UCSD-AML1 (cell line): ENCODE results near the gene ZNF101.
A peak's percentile ranks its signal among the peaks of the same experiment; 100 is the strongest.
"Not testable (repeated sequence)": the region's sequence is repeated elsewhere in the genome, so short reads cannot be mapped to it uniquely, and the experiment has no call there.

Experiments
- DNase-seq: peaks from one replicate; lab custom pipeline; 2025; ENCODE audit not compliant: unreplicated experiment; lab: John Stamatoyannopoulos, UW

Gene ZNF101

DNA sequence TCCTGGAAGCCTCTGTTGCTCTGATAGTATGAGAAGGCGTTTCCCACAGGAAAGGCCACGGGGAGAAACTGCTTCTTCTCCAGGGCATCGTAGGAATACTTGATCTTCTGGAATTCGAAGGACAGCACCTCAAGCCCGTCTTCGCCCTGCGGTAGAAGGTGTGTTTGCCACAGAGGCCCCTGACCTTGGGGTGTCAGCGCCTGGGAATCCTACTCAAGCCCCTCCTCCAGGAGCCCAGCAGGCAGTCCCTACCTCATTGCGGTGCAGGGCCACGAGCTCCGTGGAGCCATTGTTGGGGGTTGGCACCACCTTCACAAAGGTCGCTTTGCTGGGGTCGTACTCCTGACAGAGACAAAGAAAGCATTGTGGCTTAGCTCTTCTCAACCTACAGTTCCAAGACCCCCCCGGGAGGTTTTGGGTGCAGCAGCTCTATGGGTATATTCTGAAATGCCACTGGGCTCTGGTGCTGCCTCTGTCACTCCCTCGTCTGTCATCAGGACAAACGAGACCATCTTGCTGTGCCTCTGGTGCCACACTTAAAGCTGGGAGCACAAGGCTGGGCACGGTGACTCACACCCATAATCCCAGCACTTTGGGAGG lies 8.9 kb upstream of the ZNF101 start:
- DNase-seq, result no peak

DNA sequence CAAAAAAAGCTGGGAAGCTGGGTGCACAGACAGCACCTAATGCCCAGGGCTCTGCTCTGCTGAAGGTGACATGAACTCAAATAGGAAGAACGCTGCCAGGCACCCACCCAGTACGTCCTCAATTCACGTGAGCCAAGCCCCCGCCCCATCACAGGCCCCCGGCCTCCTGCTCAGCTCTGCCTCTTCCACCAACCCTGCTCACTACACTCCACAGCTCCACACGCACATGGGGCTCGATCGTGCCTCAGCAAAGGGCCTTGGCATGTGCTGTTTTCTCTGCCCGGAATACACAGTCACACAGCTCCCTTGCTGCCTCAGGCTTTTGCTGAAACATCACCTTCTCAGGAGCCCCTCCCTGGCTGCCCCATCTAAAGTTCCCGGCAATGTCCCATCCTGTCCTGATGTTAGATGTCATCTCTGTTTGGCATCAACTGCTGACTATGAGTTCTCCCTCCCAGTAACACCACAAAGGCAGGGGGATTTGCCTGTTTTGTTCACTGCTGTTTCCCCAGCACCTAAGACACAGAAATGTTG lies 7.4 kb upstream of the ZNF101 start:
- DNase-seq, result no peak

DNA sequence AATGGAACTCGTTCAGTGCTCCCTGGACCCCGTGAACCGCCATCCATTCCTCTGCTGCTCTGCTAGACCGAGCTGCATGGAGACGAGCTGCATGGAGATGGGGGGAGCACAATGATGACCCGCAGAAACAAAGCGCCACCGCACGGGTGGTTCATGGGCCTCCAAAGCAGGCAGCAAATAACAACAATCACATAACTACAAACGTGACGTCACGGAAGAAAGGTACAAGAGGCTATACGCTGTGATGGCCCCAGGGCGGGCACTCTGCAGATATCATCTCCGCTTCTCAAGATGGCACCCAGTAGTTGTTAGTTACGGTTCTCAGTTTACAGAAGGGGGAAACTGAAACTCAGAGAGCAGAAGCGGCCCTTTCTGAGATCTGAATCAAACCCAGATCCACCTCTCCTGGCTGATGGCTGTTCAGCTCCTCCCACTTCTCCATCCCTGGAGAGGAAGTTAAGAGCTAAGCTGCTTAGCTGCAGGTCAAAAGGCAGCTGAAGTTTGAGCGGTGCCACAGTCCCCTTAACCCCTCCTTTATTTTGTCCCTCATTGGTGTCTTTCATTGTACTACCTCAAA lies 6.9 kb upstream of the ZNF101 start:
- DNase-seq, result peak; percentile 13

DNA sequence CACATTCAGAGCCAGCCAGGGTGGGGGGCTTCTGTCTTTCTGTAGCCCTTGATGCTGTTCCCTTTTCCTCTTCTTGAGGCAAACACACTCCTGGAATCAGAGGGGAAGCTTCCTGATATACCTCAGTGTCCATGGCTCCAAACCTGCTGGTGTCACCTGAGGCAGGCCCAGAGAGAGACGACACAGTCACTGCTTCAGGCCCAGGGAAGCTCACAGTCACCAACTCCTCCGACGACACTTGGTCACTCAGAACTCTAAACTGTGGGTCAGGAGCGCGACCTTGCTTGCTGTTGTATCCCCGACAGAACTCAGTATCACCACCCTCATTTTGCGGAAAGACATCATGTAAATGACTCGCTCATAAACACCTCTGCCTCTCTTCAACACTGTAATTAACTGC lies 6.3 kb upstream of the ZNF101 start:
- no peak for DNase-seq

DNA sequence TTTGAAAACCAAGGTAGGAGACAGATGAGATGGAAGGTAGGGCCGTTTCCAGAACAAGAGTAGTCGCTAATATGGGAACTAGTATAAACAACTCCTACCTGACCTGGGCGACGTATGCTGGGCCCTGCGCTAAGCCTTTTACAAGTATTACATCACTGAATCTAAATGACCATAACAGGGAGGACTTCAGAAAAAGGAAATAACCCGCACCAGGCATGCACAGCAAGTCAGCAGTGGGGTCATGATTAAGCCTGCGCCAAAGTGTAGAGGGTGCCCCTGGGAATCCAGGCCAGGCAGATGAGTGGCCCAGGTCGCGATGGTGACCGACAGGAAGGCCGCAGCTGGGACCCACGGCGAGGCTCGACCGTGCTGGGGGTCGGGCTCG lies 5.8 kb upstream of the ZNF101 start:
- DNase-seq, result no peak

DNA sequence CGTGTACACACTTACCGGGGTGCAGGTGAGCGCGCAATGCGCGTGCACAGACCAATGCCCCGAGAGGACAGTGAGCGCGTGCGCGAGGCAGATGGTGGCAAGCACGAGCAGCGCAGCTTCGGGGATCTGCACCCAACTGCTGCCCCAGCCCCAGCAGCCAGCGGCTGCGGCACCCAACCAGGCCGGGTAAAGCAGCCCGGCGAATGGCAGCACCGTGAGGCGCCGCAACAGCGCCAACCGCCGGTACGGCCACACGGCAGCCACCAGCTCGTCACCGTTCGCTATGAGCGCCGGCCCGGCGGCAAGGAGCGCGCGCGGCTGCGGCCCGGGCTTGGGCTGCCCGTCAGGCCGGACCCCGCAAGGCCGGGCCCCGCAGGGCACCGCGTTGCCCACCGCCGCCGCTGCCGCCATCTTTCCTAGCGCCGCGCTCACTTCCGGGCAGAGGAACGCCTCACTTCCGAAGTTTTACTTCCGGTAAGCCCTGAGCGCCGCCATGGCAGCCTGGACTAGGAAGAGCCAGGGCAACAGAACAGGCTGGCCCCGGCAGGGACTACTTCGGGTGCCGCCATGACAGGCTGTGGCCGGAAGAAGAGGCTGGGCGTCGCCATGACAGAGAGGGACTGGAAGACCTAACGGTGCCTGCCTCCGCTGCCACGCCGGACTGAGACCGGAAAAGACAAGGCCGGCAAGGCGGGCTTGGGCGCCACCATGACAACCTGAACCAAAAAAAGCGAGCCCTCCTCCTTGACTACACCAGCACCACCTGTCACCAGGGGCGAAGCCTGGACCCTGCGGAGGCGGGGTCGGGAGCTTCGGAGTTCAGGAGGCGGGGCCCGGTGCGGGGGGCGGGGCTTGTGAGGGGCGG lies 5.2 kb upstream of the ZNF101 start, which contains the start of gene ATP13A1:
Gene ATP13A1 (minus strand): TSS at position 421 of the 865 bp plus-strand sequence. CDS start 10 bp downstream, at position 411.
- peak; percentile 98 for DNase-seq

DNA sequence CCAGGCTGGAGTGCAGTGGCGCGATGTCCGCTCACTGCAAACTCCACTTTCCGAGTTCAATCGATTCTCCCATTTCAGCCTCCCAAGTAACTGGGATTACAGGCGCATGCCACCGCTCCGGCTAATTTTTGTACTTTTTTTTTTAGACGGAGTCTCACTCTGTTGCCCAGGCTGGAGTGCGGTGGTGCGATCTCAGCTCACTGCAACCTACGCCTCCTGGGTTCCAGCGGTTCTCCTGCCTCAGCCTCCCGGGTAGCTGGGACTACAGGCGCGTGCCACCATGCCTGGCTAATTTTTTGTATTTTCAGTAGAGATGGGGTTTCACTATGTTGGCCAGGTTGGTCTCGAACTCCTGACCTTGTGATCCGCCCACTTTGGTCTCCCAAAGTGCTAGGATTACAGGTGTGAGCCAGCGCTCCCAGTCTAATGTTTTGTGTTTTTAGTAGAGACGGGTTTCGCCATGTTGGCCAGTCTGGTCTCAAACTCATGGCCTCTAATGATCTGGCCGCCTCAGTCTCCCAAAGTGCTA lies 3.2 kb upstream of the ZNF101 start:
- not testable (repeated sequence) for DNase-seq

DNA sequence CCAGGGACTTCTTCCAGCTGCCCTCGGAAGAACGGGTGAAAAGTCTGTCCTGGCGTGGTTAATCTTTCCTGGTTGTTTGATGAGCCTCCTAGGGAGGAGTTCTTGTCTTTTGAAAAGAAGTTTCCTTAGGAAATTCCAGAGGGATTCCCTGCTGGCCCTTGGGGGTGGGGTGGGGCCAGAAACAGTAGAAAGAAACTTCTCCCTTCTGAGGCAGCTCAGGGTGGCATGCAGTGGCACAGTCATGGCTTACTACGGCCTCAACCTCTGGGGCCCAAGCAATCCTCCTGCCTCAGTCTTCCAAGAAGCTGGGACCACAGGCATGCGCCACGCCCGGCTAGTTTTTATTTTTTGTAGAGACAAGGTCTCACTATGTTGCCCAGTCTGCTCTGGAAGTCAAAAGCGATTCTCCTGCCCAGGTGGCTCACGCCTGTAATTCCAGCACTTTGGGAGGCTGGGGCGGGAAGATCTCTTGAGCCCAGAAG lies 1.5 kb downstream of the ZNF101 start:
- DNase-seq, result no peak

DNA sequence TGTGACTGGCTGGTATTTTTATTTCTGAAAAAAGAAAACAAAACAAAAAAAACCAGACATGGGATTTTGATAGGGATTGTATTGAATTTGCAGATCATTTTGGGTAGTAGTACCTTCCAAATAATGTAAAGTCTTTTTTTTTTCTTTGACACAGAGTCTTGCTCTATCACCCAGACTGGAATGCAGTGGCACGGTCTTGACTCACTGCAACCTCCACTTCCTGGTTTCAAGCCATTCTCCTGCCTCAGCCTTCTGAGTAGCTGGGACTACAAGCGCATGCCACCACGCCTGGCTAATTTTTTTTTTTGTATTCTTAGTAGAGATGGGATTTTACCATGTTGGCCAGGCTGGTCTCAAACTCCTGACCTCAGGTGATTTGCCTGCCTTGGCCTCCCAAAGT lies 4.2 kb downstream of the ZNF101 start:
- DNase-seq, result no peak

DNA sequence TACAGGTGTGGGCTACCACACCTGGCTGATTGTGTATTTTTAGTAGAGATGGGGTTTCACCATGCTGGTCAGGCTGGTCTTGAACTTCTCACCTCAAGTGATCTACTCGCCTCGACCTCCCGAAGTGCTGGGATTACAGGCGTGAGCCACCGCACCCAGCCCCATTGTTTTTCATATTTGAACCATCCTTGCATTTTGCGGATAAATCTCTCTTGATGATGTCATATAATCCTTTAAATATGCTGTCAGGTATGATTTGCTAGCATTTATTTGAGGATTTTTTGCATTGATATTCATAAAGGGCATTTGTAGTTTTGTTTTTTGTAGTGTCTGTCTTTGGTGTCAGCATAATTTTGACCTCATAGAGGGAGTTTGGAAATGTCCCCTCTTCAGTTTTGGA lies 5.7 kb downstream of the ZNF101 start:
- no peak for DNase-seq

DNA sequence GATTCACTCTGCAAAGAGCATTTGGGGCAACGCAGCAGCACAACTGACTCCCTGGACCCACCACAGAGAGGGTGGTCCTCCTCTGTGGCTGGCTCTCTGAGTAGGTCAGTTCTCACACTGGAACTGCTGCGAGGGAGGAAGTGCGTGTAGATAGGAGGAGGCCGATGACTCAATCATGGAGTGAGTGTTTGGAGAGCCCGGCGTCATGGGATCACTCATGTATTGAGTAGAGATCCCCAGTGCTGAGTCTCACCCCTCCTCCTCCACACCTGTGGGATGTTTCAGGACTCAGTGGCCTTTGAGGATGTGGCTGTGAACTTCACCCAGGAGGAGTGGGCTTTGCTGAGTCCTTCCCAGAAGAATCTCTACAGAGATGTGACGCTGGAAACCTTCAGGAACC lies 8.9 kb downstream of the ZNF101 start:
- no peak for DNase-seq

DNA sequence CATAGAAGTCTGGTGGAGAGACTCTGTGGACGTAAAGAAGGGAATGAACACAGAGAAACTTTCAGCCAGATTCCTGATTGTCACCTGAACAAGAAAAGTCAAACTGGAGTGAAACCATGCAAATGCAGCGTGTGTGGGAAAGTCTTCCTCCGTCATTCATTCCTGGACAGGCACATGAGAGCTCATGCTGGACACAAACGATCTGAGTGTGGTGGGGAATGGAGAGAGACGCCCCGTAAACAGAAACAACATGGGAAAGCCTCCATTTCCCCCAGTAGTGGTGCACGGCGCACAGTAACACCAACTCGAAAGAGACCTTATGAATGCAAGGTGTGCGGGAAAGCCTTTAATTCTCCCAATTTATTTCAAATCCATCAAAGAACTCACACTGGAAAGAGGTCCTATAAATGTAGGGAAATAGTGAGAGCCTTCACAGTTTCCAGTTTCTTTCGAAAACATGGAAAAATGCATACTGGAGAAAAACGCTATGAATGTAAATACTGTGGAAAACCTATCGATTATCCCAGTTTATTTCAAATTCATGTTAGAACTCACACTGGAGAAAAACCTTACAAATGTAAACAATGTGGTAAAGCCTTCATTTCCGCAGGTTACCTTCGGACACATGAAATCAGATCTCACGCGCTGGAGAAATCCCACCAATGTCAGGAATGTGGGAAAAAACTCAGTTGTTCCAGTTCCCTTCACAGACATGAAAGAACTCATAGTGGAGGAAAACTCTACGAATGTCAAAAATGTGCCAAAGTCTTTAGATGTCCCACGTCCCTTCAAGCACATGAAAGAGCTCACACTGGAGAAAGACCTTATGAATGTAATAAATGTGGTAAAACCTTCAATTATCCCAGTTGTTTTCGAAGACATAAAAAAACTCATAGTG lies 10.8 kb downstream of the ZNF101 start:
- DNase-seq, result no peak

DNA sequence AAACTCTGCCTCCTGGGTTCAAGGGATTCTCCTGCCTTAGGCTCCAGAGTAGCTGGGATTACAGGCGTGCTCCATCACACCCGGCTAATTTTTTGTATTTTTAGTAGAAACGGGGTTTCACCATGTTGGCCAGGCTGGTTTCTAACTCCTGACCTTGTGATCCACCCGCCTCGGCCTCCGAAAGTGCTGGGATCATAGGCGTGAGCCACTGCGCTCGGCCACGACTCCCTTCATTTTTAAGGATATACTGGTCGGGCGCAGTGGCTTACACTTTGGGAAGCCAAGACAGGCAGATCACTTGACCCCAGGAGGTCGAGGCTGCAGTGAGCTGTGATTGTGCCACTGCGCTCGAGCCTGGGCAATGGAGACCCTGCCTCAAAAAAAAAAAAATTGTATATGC lies 17.5 kb downstream of the ZNF101 start:
- DNase-seq, result not testable (repeated sequence)

DNA sequence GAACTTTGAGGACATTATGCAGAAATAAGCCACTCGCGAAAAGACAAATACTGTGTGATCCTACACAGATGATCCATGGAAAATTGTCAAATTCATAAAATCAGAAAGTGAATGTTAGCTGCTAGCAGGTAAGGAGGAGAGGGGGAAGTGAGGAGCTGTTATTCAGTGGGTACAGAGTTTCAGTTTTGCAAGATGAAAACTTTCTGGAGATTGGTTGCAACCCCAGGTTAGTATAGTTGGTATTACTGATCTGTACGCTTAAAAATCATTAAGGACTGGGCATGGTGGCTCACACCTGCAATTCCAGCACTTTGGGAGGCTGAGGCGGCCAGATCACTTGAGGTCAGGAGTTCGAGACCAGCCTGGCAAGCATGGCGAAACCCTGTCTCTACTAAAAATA lies 17.9 kb downstream of the ZNF101 start:
- no peak for DNase-seq

DNA sequence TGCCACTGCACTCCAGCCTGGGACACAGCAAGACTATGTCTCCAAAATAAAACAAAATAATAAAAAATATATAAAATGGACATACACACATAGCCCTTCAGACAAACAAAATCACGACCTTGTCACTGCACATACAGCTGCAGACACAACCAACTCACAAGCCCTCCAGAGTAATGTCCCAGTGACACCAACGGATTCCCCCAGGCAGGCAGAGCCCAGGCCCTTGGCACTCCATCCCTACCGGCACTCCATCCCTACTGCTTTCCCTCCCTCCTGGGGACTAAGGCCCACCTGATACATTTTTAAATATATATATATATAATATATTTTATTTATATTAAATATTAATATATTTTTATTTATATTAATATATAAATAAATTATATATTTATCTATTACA lies 18.5 kb downstream of the ZNF101 start:
- DNase-seq, result no peak

DNA sequence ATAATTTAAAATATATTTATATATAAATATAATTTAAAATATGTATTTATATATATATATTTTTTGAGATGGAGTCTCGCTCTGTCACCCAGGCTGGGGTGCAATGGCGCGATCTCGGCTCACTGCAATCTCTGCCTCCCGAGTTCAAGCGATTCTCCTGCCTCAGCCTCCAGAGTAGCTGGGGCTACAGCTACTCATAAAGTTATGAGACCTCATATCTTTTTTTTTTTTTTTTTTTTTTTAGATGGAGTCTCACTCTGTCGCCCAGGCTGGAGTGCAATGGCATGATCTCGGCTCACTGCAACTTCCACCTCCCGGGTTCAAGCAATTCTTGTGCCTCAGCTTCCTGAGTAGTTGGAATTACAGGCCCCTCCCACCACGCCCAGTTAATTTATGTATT lies 20.4 kb downstream of the ZNF101 start:
- not testable (repeated sequence) for DNase-seq

DNA sequence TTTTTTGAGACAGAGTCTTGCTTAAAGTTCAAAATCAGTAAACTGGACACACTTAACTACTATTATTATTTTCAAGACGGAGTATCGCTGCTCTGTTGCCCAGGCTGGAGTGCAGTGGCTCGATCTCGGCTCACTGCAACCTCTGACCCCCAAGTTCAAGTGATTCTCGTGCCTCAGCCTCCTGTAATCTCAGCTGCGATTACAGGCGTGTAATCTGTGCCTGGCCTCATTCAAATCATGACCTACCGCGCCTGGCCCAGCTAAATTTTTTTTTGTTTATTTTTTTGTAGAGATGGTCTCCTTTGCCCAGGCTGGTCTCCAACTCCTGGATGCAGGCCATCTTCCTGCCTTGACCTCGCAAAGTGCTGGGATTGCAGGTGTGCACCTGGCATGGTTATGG lies 23.0 kb downstream of the ZNF101 start:
- DNase-seq, result no peak

DNA sequence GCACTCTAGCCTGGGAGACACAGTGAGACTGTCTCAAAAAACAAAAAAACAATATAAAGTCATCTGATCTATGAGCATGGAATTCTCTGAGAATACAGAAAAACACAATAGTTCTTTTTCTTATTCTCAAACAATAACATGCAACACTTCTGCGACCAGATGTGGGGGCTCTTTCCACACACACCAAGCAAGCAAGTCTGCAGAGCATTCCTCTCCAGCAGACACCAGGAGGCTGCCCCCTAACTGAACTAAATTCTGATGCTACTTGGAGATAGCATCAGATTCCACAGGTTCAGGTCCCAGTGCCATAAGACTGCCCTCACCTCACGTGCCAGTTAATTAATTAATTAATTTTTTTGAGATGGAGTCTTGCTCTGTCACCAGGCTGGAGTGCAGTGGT lies 27.7 kb downstream of the ZNF101 start:
- no peak for DNase-seq

DNA sequence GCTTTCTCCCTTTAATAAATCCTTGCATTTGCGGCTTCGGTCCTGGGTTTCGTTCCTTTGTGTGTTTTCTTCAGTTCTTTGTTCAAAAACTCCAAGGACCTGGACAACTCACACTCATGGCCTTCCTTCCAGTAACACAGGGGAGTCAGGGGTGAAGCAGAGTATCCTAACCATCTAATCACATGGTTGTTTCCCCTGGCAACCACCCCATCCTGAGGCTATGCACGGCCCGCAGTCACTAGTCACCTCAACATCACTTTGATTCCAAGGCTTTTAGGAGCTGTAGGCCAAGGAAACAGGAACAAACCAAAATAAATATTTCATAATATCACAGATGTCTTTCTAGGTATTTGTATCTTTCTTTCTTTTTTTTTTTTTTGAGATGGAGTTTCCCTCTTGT lies 28.9 kb downstream of the ZNF101 start:
- no peak for DNase-seq

DNA sequence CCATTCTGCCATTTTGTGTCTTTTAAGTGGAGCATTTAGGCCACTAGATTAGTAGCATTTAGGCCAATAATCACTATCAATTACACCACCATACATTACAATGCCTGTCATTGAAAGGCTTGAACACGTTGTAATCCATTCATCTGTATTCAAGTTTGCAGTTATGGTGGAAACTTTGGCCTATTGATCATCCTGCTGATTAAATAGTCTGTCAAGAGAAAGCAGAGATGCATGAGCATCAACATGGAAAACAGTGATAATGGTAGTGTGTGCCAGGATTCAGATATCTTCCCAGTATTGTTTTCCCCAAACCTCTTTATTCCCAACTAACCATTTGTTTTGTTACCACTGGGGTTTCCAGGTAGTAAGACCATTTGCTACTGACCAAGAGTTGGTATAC lies 31.9 kb downstream of the ZNF101 start:
- not testable (repeated sequence) for DNase-seq

DNA sequence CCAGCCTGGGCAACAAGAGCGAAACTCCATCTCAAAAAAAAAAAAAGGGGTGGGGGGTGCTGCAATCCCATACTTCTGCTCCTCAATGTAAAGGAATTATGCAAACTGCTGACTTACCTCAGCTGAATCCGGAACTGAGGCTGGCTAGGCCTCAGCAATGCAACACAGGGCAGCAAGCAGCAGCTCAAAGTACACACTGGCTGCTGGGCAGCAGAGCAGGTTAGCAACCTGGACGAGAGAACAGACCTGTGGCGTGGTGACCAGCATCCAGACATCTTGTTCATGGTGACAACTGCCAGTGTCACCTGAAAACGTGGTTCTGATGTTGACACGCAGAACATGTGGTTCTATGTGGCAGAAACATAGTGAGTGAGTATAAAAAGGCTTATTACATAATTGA lies 36.2 kb downstream of the ZNF101 start:
- DNase-seq, result no peak
